K562 (cell line): ENCODE data around the gene MLX. TPM values are rescaled to one million over a fixed set of nuclear protein-coding genes. Genes with fewer than 3 reads are reported as not detected.
A peak's percentile ranks its signal among the peaks of the same experiment; 100 is the strongest.

Experiments used
- BHLHE40 ChIP-seq: IDR thresholded peaks from 2 replicates; pipeline ENCODE4 v1.6.1; 2011; ENCODE audit warnings: low read length, improper control_type of control experiment
- BRF1 ChIP-seq: IDR thresholded peaks from 3 replicates; pipeline ENCODE4 v1.6.1; 2011; ENCODE audit warnings: borderline replicate concordance, mild to moderate bottlenecking; ENCODE audit not compliant: insufficient read length; ENCODE audit errors: extremely low read depth
- CCAR2 ChIP-seq: fragments of 200-400 bp; formaldehyde crosslinking; IDR thresholded peaks from 2 replicates; pipeline ENCODE4 v1.6.1; 2017; ENCODE audit warnings: mild to moderate bottlenecking, low read depth, low read length
- CSDE1 ChIP-seq, 2 experiments: fragments of 450-650 bp; IDR thresholded peaks; 2 replicates each; pipeline ENCODE4 v1.6.1; 2016; ENCODE audit warnings: mild to moderate bottlenecking in 1 of 2
- DNMT1 ChIP-seq: fragments of 450-650 bp; IDR thresholded peaks from 2 replicates; pipeline ENCODE4 v1.6.1; 2016; ENCODE audit warnings: antibody characterized with exemption, mild to moderate bottlenecking
- FUS ChIP-seq: fragments of 200-400 bp; formaldehyde crosslinking; optimal IDR thresholded peaks from 2 replicates; pipeline ENCODE3; 2017; ENCODE audit warnings: low read depth, low read length
- GTF2A2 ChIP-seq: IDR thresholded peaks from 2 replicates; pipeline ENCODE4 v1.6.1; 2016; ENCODE audit warnings: mild to moderate bottlenecking, missing genetic modification characterization, missing compliant biosample characterization
- HNRNPH1 ChIP-seq: fragments of 200-400 bp; formaldehyde crosslinking; optimal IDR thresholded peaks from 2 replicates; pipeline ENCODE3; 2017; ENCODE audit warnings: low read depth, mild to moderate bottlenecking, low read length, moderate library complexity
- HNRNPL ChIP-seq: fragments of 200-400 bp; formaldehyde crosslinking; IDR thresholded peaks from 2 replicates; pipeline ENCODE4 v1.6.1; 2017; ENCODE audit warnings: low read depth, mild to moderate bottlenecking, low read length
- HNRNPLL ChIP-seq: fragments of 200-400 bp; formaldehyde crosslinking; IDR thresholded peaks from 2 replicates; pipeline ENCODE4 v1.6.1; 2017; ENCODE audit warnings: low read length, low read depth, mild to moderate bottlenecking; ENCODE audit not compliant: poor library complexity, severe bottlenecking
- KHSRP ChIP-seq: fragments of 450-650 bp; IDR thresholded peaks from 2 replicates; pipeline ENCODE4 v1.6.1; 2017
- MBD2 ChIP-seq: sonication (generic); IDR thresholded peaks from 2 replicates; pipeline ENCODE4 v1.6.1; 2016; ENCODE audit warnings: low read depth, borderline replicate concordance
- NCOR1 ChIP-seq: fragments of 450-650 bp; IDR thresholded peaks from 2 replicates; pipeline ENCODE4 v1.6.1; 2016; ENCODE audit warnings: mild to moderate bottlenecking, moderate library complexity
- NR1H2 ChIP-seq: sonication (generic); formaldehyde crosslinking; IDR thresholded peaks from 2 replicates; pipeline ENCODE4 v1.4.0; 2020; ENCODE audit warnings: mild to moderate bottlenecking, missing genetic modification reagents
- PHF20 ChIP-seq: fragments of 450-650 bp; IDR thresholded peaks from 2 replicates; pipeline ENCODE4 v1.6.1; 2018; ENCODE audit not compliant: partially characterized antibody
- POLR2AphosphoS5 ChIP-seq: IDR thresholded peaks from 2 replicates; pipeline ENCODE4 v1.6.1; 2011; ENCODE audit warnings: mild to moderate bottlenecking, low read depth, low read length, moderate library complexity; ENCODE audit not compliant: control insufficient read depth, insufficient read depth
- RBM17 ChIP-seq: fragments of 200-400 bp; formaldehyde crosslinking; IDR thresholded peaks from 2 replicates; pipeline ENCODE4 v1.6.1; 2017; ENCODE audit warnings: low read depth, mild to moderate bottlenecking, low read length, borderline replicate concordance
- SETDB1 ChIP-seq: IDR thresholded peaks from one replicate; pipeline ENCODE4 v1.6.1; 2012; ENCODE audit warnings: low read length, control low read depth, inconsistent platforms
- SMC3 ChIP-seq: conservative IDR thresholded peaks from 2 replicates; pipeline ENCODE4 v1.6.1; 2011; ENCODE audit warnings: low read depth, low read length, improper control_type of control experiment; ENCODE audit not compliant: insufficient read depth
- STAT5B ChIP-seq: fragments of 250-450 bp; sonication (Bioruptor Pico); IDR thresholded peaks from 2 replicates; pipeline ENCODE4 v1.8.0; 2021; ENCODE audit warnings: mild to moderate bottlenecking, inconsistent platforms
- ZFP36 ChIP-seq: fragments of 150-350 bp; IDR thresholded peaks from 2 replicates; pipeline ENCODE4 v1.6.1; 2018; ENCODE audit warnings: low read length, low read depth; ENCODE audit not compliant: partially characterized antibody
- ZNF324 ChIP-seq: fragments of 250-450 bp; sonication (Bioruptor Pico); IDR thresholded peaks from 2 replicates; pipeline ENCODE4 v1.4.0; 2020; ENCODE audit warnings: mild to moderate bottlenecking
- ZNF507 ChIP-seq: conservative IDR thresholded peaks from 2 replicates; pipeline ENCODE4 v1.6.1; 2017; ENCODE audit warnings: missing genetic modification characterization, missing compliant biosample characterization
- polyA plus RNA-seq, 8 experiments: library from polyadenylated mRNA; depleted of rRNA in 4 of 8; stranded (reverse) in 5 of 8; unstranded in 3 of 8; fragments of >200 nt; fragmentation: Nextera tagmentation in 2 of 8; fragmentation: Illumina TruSeq in 1 of 8; extraction: Ambion mirVana in 2 of 8; extraction: Trizol in 1 of 8; gene quantifications; 2 replicates each; pipeline versions ENCODE4 v1.2.1 to v1.2.3, GENCODE V29; 2011 to 2014; ENCODE audit warnings: inconsistent platforms in 1 of 8, missing spikeins in 1 of 8
- total RNA-seq, 7 experiments: library from RNA; depleted of rRNA in 6 of 7; stranded (reverse); fragments of >200 nt in 6 of 7; fragmentation: Illumina TruSeq in 2 of 7; extraction: Trizol in 2 of 7; gene quantifications; 2 replicates each; pipeline versions ENCODE4 v1.2.1 to v1.2.3, GENCODE V29; 2011 to 2021; ENCODE audit warnings: low replicate concordance in 1 of 7
- TF ChIP-seq, protein P1 (sequence below): fragments of 450-650 bp; IDR thresholded peaks from 2 replicates; pipeline ENCODE4 v1.6.1; 2016
- TF ChIP-seq, protein P2 (sequence below): fragments of 450-650 bp; formaldehyde crosslinking; IDR thresholded peaks from 2 replicates; pipeline ENCODE4 v1.4.0; 2020; ENCODE audit warnings: mild to moderate bottlenecking
- TF ChIP-seq, protein P3 (sequence below), 2 experiments: fragments of 150-350 bp in 1 of 2; IDR thresholded peaks; 2 replicates each; pipeline ENCODE4 v1.6.1; 2012 to 2016; ENCODE audit warnings: low read depth in 2 of 2, low read length in 2 of 2, mild to moderate bottlenecking in 1 of 2, moderate library complexity in 1 of 2

Gene MLX
- total and polyA plus RNA-seq, 9 of the 15 experiments (the other 6 are each of a cell fraction or from before 2014, with no cell fraction given): 42.9 to 100 (median 58.9) TPM

DNA sequence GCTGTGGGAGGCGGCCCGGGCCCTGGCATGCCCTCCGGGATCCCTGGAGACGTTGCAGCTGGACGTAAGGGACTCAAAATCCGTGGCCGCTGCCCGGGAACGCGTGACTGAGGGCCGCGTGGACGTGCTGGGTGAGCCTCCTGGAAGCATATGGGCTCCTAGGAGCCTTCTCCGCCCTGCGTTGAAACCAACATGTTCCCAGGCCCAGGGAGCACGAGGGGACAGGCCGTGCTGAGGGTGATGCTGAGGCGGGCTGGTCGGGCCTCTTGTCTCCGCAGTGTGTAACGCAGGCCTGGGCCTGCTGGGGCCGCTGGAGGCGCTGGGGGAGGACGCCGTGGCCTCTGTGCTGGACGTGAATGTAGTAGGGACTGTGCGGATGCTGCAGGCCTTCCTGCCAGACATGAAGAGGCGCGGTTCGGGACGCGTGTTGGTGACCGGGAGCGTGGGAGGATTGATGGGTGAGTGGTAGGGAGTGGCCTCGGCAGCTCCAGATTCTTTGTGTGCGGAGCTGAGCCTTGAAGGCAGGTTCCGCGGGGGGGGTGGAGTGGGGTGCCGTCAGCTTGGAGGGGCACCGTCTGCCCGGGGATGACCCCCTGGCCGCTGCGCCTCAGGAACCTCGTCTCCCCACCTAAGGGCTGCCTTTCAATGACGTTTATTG, 13.6 kb upstream of the MLX start (continued):
- TF ChIP-seq, protein P1, sequence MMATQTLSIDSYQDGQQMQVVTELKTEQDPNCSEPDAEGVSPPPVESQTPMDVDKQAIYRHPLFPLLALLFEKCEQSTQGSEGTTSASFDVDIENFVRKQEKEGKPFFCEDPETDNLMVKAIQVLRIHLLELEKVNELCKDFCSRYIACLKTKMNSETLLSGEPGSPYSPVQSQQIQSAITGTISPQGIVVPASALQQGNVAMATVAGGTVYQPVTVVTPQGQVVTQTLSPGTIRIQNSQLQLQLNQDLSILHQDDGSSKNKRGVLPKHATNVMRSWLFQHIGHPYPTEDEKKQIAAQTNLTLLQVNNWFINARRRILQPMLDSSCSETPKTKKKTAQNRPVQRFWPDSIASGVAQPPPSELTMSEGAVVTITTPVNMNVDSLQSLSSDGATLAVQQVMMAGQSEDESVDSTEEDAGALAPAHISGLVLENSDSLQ: peak; percentile 85
- TF ChIP-seq HNRNPL (0 out of 2 replicates have a peak, but pooled peaks have one; percentile 46), CCAR2 (no peak), DNMT1 (no peak), NR1H2 (CRISPR knock-in tag) (no peak), MBD2 (no peak), ZNF324 (no peak), STAT5B (CRISPR knock-in tag) (no peak), POLR2AphosphoS5 (peak; percentile 46; the same call in 1 of the 2 replicates), KHSRP (no peak), BHLHE40 (peak; percentile 35; the same call in 1 of the 2 replicates), ZFP36 (no peak), NCOR1 (no peak), BRF1 (no peak), PHF20 (peak; percentile 65), SETDB1 (no peak), RBM17 (no peak), HNRNPH1 (no peak), HNRNPLL (peak; percentile 79), ZNF507 (tag) (no peak), FUS (no peak), CSDE1 (IDR thresholded peaks at IDR 0.05) (no peak), GTF2A2 (tag) (no peak), SMC3 (0 out of 2 replicates have a peak, but pooled peaks have one; percentile 36)
- TF ChIP-seq, protein P2, sequence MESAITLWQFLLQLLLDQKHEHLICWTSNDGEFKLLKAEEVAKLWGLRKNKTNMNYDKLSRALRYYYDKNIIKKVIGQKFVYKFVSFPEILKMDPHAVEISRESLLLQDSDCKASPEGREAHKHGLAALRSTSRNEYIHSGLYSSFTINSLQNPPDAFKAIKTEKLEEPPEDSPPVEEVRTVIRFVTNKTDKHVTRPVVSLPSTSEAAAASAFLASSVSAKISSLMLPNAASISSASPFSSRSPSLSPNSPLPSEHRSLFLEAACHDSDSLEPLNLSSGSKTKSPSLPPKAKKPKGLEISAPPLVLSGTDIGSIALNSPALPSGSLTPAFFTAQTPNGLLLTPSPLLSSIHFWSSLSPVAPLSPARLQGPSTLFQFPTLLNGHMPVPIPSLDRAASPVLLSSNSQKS (CRISPR knock-in tag): no peak
- TF ChIP-seq, protein P3, sequence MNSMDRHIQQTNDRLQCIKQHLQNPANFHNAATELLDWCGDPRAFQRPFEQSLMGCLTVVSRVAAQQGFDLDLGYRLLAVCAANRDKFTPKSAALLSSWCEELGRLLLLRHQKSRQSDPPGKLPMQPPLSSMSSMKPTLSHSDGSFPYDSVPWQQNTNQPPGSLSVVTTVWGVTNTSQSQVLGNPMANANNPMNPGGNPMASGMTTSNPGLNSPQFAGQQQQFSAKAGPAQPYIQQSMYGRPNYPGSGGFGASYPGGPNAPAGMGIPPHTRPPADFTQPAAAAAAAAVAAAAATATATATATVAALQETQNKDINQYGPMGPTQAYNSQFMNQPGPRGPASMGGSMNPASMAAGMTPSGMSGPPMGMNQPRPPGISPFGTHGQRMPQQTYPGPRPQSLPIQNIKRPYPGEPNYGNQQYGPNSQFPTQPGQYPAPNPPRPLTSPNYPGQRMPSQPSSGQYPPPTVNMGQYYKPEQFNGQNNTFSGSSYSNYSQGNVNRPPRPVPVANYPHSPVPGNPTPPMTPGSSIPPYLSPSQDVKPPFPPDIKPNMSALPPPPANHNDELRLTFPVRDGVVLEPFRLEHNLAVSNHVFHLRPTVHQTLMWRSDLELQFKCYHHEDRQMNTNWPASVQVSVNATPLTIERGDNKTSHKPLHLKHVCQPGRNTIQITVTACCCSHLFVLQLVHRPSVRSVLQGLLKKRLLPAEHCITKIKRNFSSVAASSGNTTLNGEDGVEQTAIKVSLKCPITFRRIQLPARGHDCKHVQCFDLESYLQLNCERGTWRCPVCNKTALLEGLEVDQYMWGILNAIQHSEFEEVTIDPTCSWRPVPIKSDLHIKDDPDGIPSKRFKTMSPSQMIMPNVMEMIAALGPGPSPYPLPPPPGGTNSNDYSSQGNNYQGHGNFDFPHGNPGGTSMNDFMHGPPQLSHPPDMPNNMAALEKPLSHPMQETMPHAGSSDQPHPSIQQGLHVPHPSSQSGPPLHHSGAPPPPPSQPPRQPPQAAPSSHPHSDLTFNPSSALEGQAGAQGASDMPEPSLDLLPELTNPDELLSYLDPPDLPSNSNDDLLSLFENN (IDR thresholded peaks at IDR 0.05; ENCODE audit: low read depth in 2 of 2, low read length in 2 of 2): no peak
